ENCODE results near the gene SMAD3. TPM values are rescaled to one million over a fixed set of nuclear protein-coding genes. Genes with fewer than 3 reads are reported as not detected.
A peak's percentile ranks its signal among the peaks of the same experiment; 100 is the strongest.

Gene SMAD3
- total and polyA plus RNA-seq, 8 donors, result 30.9 to 53.6 (median 50.4) TPM

- H3K27ac ChIP-seq, result peak overlapping the region; percentile 73 to 76
- no peak for TF ChIP-seq CTCF (IDR thresholded peaks at IDR 0.05)
- H3K27me3 ChIP-seq, result no peaks in the 10 kb centered on the region
- peaks cover 27 to 57% of the 10 kb centered on the region in 2 donors for H3K4me1 ChIP-seq
- peak; percentile 19 for ATAC-seq
- no peaks in the 10 kb centered on the region for H3K9me3 ChIP-seq
- intact Hi-C loops (cut with DNase I), result no loop called here
- DNase-seq, result no peak
- no peak overlapping the region for H3K4me3 ChIP-seq
- no peaks in the 10 kb centered on the region for H3K36me3 ChIP-seq
These were observed 41.7 kb upstream of the SMAD3 start for GRCh38 chr15:67023517-67024313.

- Histone ChIP-seq H3K4me1 (peaks cover 27 to 57% of the 10 kb centered on the region in 2 donors), H3K36me3 (no peaks in the 10 kb centered on the region), H3K27ac (peak overlapping the region; percentile 73 to 76), H3K27me3 (no peaks in the 10 kb centered on the region), H3K9me3 (no peaks in the 10 kb centered on the region), H3K4me3 (no peak overlapping the region)
- ATAC-seq (peak; percentile 92), DNase-seq (peak in 3 of 4 donors; percentile 81 to 91 (median 83))
- TF ChIP-seq CTCF (IDR thresholded peaks at IDR 0.05), result no peak
- intact Hi-C loops (cut with DNase I), result no loop called here
These were observed 40.9 kb upstream of the SMAD3 start for GRCh38 chr15:67024314-67024997.

- ATAC-seq, result no peak
- no peak overlapping the region for H3K4me3 ChIP-seq
- no peak for TF ChIP-seq CTCF (IDR thresholded peaks at IDR 0.05)
- H3K27me3 ChIP-seq, result no peaks in the 10 kb centered on the region
- H3K9me3 ChIP-seq, result no peaks in the 10 kb centered on the region
- peak overlapping the region; percentile 73 to 76 for H3K27ac ChIP-seq
- intact Hi-C loops (cut with DNase I), result no loop called here
- H3K36me3 ChIP-seq, result no peaks in the 10 kb centered on the region
- no peak for DNase-seq
- H3K4me1 ChIP-seq, result peaks cover 27 to 57% of the 10 kb centered on the region in 2 donors
These were observed 40.4 kb upstream of the SMAD3 start for GRCh38 chr15:67024998-67025368.

GRCh38 chr15:67025719-67026609 lies 39.4 kb upstream of the SMAD3 start:
- H3K4me1 ChIP-seq, result peaks cover 27 to 57% of the 10 kb centered on the region in 2 donors
- no peaks in the 10 kb centered on the region for H3K36me3 ChIP-seq
- H3K27me3 ChIP-seq, result no peaks in the 10 kb centered on the region
- H3K27ac ChIP-seq, result peak overlapping the region; percentile 73 to 76
- no peak for TF ChIP-seq CTCF (IDR thresholded peaks at IDR 0.05)
- H3K4me3 ChIP-seq, result no peak overlapping the region
- intact Hi-C loops (cut with DNase I), result no loop called here
- no peaks in the 10 kb centered on the region for H3K9me3 ChIP-seq
- DNase-seq, result peak in 2 of 4 donors; percentile 43 to 54
- peak; percentile 27 for ATAC-seq

Measured in left lung (tissue), 10 donors.